Measurements from ENCODE around the gene KLHL29. TPM values are rescaled to one million over a fixed set of nuclear protein-coding genes. Genes with fewer than 3 reads are reported as not detected.

KLHL29 gene
- total and polyA plus RNA-seq, 2 experiments from 2014 or later, result 3.8 to 9.9 TPM

GRCh38 chr2:23387221-23387550 lies 2.2 kb downstream of the KLHL29 start:
- TF ChIP-seq EZH2 (IDR thresholded peaks at IDR 0.05; ENCODE audit: borderline replicate concordance) (peak; percentile 53), EZH2phosphoT487 (IDR thresholded peaks at IDR 0.05; ENCODE audit: low read depth, severe bottlenecking, unreplicated experiment) (no peak)
- H4K20me1 ChIP-seq (ENCODE audit: insufficient read depth, poor library complexity, severe bottlenecking), result peaks cover 5% of the 10 kb centered on the region
- WGBS (ENCODE audit: low lambda C conversion rate, missing lambda C conversion rate), result 5% methylated on average over 9 of the region's 9 CpGs
- H3K27me3 ChIP-seq, result peaks cover 51% of the 10 kb centered on the region
- H3K9me3 ChIP-seq (ENCODE audit: low read depth), result no peaks in the 10 kb centered on the region
- H3K36me3 ChIP-seq (replicated peaks; ENCODE audit: insufficient read depth, low read depth), result no peaks in the 10 kb centered on the region
- peak overlapping the region; percentile 99 for H3K4me2 ChIP-seq
- peak overlapping the region; percentile 79 for H3K4me3 ChIP-seq
- H3K27ac ChIP-seq, result no peak overlapping the region
- H3K4me1 ChIP-seq (ENCODE audit: insufficient read depth), result peaks cover 9% of the 10 kb centered on the region
- H2AFZ ChIP-seq, result peak overlapping the region; percentile 69
- H3K9me2 ChIP-seq (replicated peaks; ENCODE audit: insufficient read depth), result no peaks in the 10 kb centered on the region
- DNase-seq (ENCODE audit: low spot score), result no peak
- H3K79me2 ChIP-seq, result peaks cover 36% of the 10 kb centered on the region

GRCh38 chr2:23387845-23388244 lies 2.9 kb downstream of the KLHL29 start:
- Histone ChIP-seq H3K9me2 (replicated peaks; ENCODE audit: insufficient read depth) (no peaks in the 10 kb centered on the region), H3K27ac (no peak overlapping the region), H3K27me3 (peaks cover 46% of the 10 kb centered on the region)

DNA sequence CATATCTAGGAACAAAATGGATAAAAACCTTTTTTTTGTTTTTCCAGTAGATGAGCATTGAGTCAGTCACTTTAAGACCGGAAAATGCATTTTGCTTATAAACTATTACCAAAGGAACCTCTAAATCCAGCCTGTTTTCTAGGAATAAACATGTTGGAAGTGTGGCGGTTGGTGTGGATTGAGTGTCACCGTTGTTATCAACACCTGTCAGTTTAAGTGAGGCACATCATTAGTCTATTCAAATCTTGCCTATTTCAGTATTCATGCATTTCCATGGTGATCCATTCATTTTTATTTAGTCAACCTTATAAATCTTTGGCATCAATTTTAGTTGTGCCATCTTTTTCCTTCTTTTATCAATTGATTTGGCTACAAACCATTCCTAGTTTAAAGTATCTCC lies 3.3 kb downstream of the KLHL29 start:
- Histone ChIP-seq H3K9me3 (ENCODE audit: low read depth) (no peaks in the 10 kb centered on the region), H4K20me1 (ENCODE audit: insufficient read depth, poor library complexity, severe bottlenecking) (peaks cover 5% of the 10 kb centered on the region), H3K4me1 (ENCODE audit: insufficient read depth) (peaks cover 9% of the 10 kb centered on the region), H3K27me3 (peaks cover 47% of the 10 kb centered on the region), H3K27ac (no peak overlapping the region), H3K36me3 (replicated peaks; ENCODE audit: insufficient read depth, low read depth) (no peaks in the 10 kb centered on the region), H3K9me2 (replicated peaks; ENCODE audit: insufficient read depth) (no peaks in the 10 kb centered on the region), H3K4me2 (no peak overlapping the region), H3K4me3 (no peak overlapping the region), H3K79me2 (peaks cover 38% of the 10 kb centered on the region), H2AFZ (no peak overlapping the region)
- DNase-seq (ENCODE audit: low spot score), result no peak
- no peak for TF ChIP-seq EZH2 (IDR thresholded peaks at IDR 0.05; ENCODE audit: borderline replicate concordance)
- TF ChIP-seq, protein P1, sequence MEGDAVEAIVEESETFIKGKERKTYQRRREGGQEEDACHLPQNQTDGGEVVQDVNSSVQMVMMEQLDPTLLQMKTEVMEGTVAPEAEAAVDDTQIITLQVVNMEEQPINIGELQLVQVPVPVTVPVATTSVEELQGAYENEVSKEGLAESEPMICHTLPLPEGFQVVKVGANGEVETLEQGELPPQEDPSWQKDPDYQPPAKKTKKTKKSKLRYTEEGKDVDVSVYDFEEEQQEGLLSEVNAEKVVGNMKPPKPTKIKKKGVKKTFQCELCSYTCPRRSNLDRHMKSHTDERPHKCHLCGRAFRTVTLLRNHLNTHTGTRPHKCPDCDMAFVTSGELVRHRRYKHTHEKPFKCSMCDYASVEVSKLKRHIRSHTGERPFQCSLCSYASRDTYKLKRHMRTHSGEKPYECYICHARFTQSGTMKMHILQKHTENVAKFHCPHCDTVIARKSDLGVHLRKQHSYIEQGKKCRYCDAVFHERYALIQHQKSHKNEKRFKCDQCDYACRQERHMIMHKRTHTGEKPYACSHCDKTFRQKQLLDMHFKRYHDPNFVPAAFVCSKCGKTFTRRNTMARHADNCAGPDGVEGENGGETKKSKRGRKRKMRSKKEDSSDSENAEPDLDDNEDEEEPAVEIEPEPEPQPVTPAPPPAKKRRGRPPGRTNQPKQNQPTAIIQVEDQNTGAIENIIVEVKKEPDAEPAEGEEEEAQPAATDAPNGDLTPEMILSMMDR (IDR thresholded peaks at IDR 0.05; ENCODE audit: poor library complexity), result no peak
- no peak for TF ChIP-seq EZH2phosphoT487 (IDR thresholded peaks at IDR 0.05; ENCODE audit: low read depth, severe bottlenecking, unreplicated experiment)
- WGBS (ENCODE audit: low lambda C conversion rate, missing lambda C conversion rate), result 85% methylated on average over 3 of the region's 3 CpGs

More at GRCh38 chr2:23387845-23388244, 2.9 kb downstream of the KLHL29 start:
- DNase-seq (ENCODE audit: low spot score), result no peak
- H3K9me3 ChIP-seq (ENCODE audit: low read depth), result no peaks in the 10 kb centered on the region
- no peak overlapping the region for H2AFZ ChIP-seq
- WGBS (ENCODE audit: low lambda C conversion rate, missing lambda C conversion rate), result 83% methylated on average over 3 of the region's 3 CpGs
- H4K20me1 ChIP-seq (ENCODE audit: insufficient read depth, poor library complexity, severe bottlenecking), result peaks cover 5% of the 10 kb centered on the region
- H3K4me3 ChIP-seq, result no peak overlapping the region
- no peaks in the 10 kb centered on the region for H3K36me3 ChIP-seq (replicated peaks; ENCODE audit: insufficient read depth, low read depth)
- H3K4me2 ChIP-seq, result peak overlapping the region; percentile 99
- TF ChIP-seq, protein P1 (IDR thresholded peaks at IDR 0.05; ENCODE audit: poor library complexity), result no peak
- no peak for TF ChIP-seq EZH2phosphoT487 (IDR thresholded peaks at IDR 0.05; ENCODE audit: low read depth, severe bottlenecking, unreplicated experiment)
- H3K79me2 ChIP-seq, result peaks cover 37% of the 10 kb centered on the region
- H3K4me1 ChIP-seq (ENCODE audit: insufficient read depth), result peaks cover 9% of the 10 kb centered on the region

- H3K79me2 ChIP-seq, result peaks cover 38% of the 10 kb centered on the region
These were observed 4.0 kb downstream of the KLHL29 start for GRCh38 chr2:23388756-23389514.

More at GRCh38 chr2:23388756-23389514, 4.0 kb downstream of the KLHL29 start:
- Histone ChIP-seq H3K4me1 (ENCODE audit: insufficient read depth) (peaks cover 9% of the 10 kb centered on the region), H3K9me2 (replicated peaks; ENCODE audit: insufficient read depth) (no peaks in the 10 kb centered on the region), H3K27me3 (peaks cover 46% of the 10 kb centered on the region), H3K4me3 (no peak overlapping the region), H3K4me2 (no peak overlapping the region), H3K36me3 (replicated peaks; ENCODE audit: insufficient read depth, low read depth) (no peaks in the 10 kb centered on the region), H2AFZ (no peak overlapping the region), H4K20me1 (ENCODE audit: insufficient read depth, poor library complexity, severe bottlenecking) (peaks cover 5% of the 10 kb centered on the region), H3K27ac (no peak overlapping the region), H3K9me3 (ENCODE audit: low read depth) (no peaks in the 10 kb centered on the region)
- WGBS (ENCODE audit: low lambda C conversion rate, missing lambda C conversion rate), result 96% methylated on average over 4 of the region's 4 CpGs
- TF ChIP-seq EZH2 (IDR thresholded peaks at IDR 0.05; ENCODE audit: borderline replicate concordance), result no peak
- no peak for TF ChIP-seq EZH2phosphoT487 (IDR thresholded peaks at IDR 0.05; ENCODE audit: low read depth, severe bottlenecking, unreplicated experiment)
- TF ChIP-seq, protein P1 (IDR thresholded peaks at IDR 0.05; ENCODE audit: poor library complexity), result no peak
- DNase-seq (ENCODE audit: low spot score), result no peak

Data from hepatocyte (in vitro differentiated cells).